CD4-positive, alpha-beta T cell treated with Interferon gamma for 1 hour (primary cell): ENCODE results near the gene EML6.

Source experiments
- DNase-seq: peaks from one replicate; pipeline ENCODE4 v3.0.0-alpha.2; 2020

The EML6 gene

GRCh38 chr2:54760310-54760709 lies 36.8 kb downstream of the EML6 start:
- DNase-seq: no peak

GRCh38 chr2:54763636-54764291 lies 40.3 kb downstream of the EML6 start:
- no peak for DNase-seq

GRCh38 chr2:54767921-54768320 lies 44.5 kb downstream of the EML6 start:
- no peak for DNase-seq

- DNase-seq: no peak
Measured at GRCh38 chr2:54768772-54769428, 45.4 kb downstream of the EML6 start.

GRCh38 chr2:54770211-54770610 lies 46.7 kb downstream of the EML6 start:
- no peak for DNase-seq

GRCh38 chr2:54770676-54771075 lies 47.2 kb downstream of the EML6 start:
- DNase-seq: no peak

GRCh38 chr2:54771166-54771885 lies 47.9 kb downstream of the EML6 start:
- no peak for DNase-seq

- no peak for DNase-seq
Measured at GRCh38 chr2:54772110-54772509, 48.6 kb downstream of the EML6 start.

GRCh38 chr2:54772531-54772930 lies 49.1 kb downstream of the EML6 start:
- no peak for DNase-seq

GRCh38 chr2:54773233-54773632 lies 49.8 kb downstream of the EML6 start:
- no peak for DNase-seq

- no peak for DNase-seq
Measured at GRCh38 chr2:54773838-54774237, 50.4 kb downstream of the EML6 start.

GRCh38 chr2:54775710-54776109 lies 52.2 kb downstream of the EML6 start:
- DNase-seq: no peak

GRCh38 chr2:54776494-54776893 lies 53.0 kb downstream of the EML6 start:
- DNase-seq: no peak

- DNase-seq: no peak
Measured at GRCh38 chr2:54783349-54783748, 59.9 kb downstream of the EML6 start.

- no peak for DNase-seq
Measured at GRCh38 chr2:54787270-54787669, 63.8 kb downstream of the EML6 start.

GRCh38 chr2:54787755-54788366 lies 64.4 kb downstream of the EML6 start:
- peak; percentile 6 for DNase-seq

- DNase-seq: no peak
Measured at GRCh38 chr2:54789878-54790277, 66.4 kb downstream of the EML6 start.

- DNase-seq: no peak
Measured at GRCh38 chr2:54791831-54792230, 68.4 kb downstream of the EML6 start.

- DNase-seq: no peak
Measured at GRCh38 chr2:54797307-54797706, 73.8 kb downstream of the EML6 start.

- DNase-seq: no peak
Measured at GRCh38 chr2:54801352-54801751, 77.9 kb downstream of the EML6 start.

GRCh38 chr2:54803783-54804751 lies 80.6 kb downstream of the EML6 start:
- DNase-seq: no peak

- DNase-seq: no peak
Measured at GRCh38 chr2:54805255-54805654, 81.8 kb downstream of the EML6 start.

- DNase-seq: no peak
Measured at GRCh38 chr2:54806975-54807374, 83.5 kb downstream of the EML6 start.
